OCI-LY3 (cell line): Measurements from ENCODE around the gene OTOA.
"Not testable (repeated sequence)": the region's sequence is repeated elsewhere in the genome, so short reads cannot be mapped to it uniquely, and the experiment has no call there.

Experiments
- H2AFZ ChIP-seq: fragments of 200-600, 300-600 bp; shearing (Covaris generic); 2 replicates; pipeline ENCODE4 v1.6.0; 2014; ENCODE audit warnings: antibody characterized with exemption, low read depth, low read length
- H3K27ac ChIP-seq: fragments of 200-600, 300-600 bp; sonication (generic); 2 replicates; pipeline ENCODE4 v1.5.1; 2014; ENCODE audit warnings: mild to moderate bottlenecking, low read length, moderate library complexity, mixed read lengths
- H3K27me3 ChIP-seq: fragments of 200-600, 300-600 bp; sonication (generic); 2 replicates; pipeline ENCODE4 v1.6.1; 2014; ENCODE audit warnings: low read depth, low read length, mixed read lengths
- H3K36me3 ChIP-seq: fragments of 200-600, 300-600 bp; sonication (generic); replicated peaks from 2 replicates; pipeline ENCODE3; 2014; ENCODE audit warnings: low read depth, low read length, mixed read lengths
- H3K4me1 ChIP-seq: fragments of 300-600, 200-600 bp; sonication (generic); 2 replicates; pipeline ENCODE4 v1.6.1; 2014; ENCODE audit warnings: low read length, mixed read lengths
- H3K4me2 ChIP-seq: fragments of 200-600, 300-600 bp; sonication (generic); 2 replicates; pipeline ENCODE4 v1.6.1; 2014; ENCODE audit warnings: low read length, mixed read lengths
- H3K4me3 ChIP-seq: fragments of 300-600, 200-600 bp; sonication (generic); 2 replicates; pipeline ENCODE4 v1.5.1; 2014; ENCODE audit warnings: antibody characterized with exemption, mild to moderate bottlenecking, low read length, moderate library complexity
- H3K79me2 ChIP-seq: fragments of 300-600, 200-600 bp; shearing (Covaris generic); 2 replicates; pipeline ENCODE4 v1.6.1; 2014; ENCODE audit warnings: mild to moderate bottlenecking, low read length, mixed read lengths
- H3K9ac ChIP-seq: fragments of 300-600, 200-600 bp; shearing (Covaris generic); 2 replicates; pipeline ENCODE4 v1.6.0; 2014; ENCODE audit warnings: mild to moderate bottlenecking, low read length, moderate library complexity
- H3K9me3 ChIP-seq: fragments of 200-600, 300-600 bp; shearing (Covaris generic); 2 replicates; pipeline ENCODE4 v1.6.1; 2014; ENCODE audit warnings: low read length, mixed read lengths; ENCODE audit not compliant: insufficient read depth
- H4K20me1 ChIP-seq: fragments of 200-600, 300-600 bp; sonication (generic); 2 replicates; pipeline ENCODE4 v1.6.1; 2016; ENCODE audit warnings: low read length, mixed read lengths; ENCODE audit not compliant: insufficient read depth
- CTCF ChIP-seq: fragments of 200-600, 300-600 bp; sonication (generic); IDR thresholded peaks from 2 replicates; pipeline ENCODE4 v1.5.1; 2014; ENCODE audit warnings: antibody characterized with exemption, low read length, low read depth
- EZH2phosphoT487 ChIP-seq: fragments of 200-600 bp; shearing (Covaris generic); IDR thresholded peaks from 2 replicates; pipeline ENCODE4 v1.6.1; 2018; ENCODE audit warnings: antibody characterized with exemption, mixed run types, low read depth

OTOA gene

GRCh38 chr16:21683184-21683583, 19.4 kb downstream of the OTOA start:
- Histone ChIP-seq H4K20me1 (no peaks in the 10 kb centered on the region), H3K27me3 (peaks cover 12% of the 10 kb centered on the region; the same call in 1 of the 2 replicates), H3K36me3 (no peaks in the 10 kb centered on the region), H3K4me1 (no peaks in the 10 kb centered on the region), H2AFZ (no peak overlapping the region), H3K4me2 (no peak overlapping the region), H3K79me2 (no peaks in the 10 kb centered on the region), H3K4me3 (no peak overlapping the region), H3K27ac (no peak overlapping the region), H3K9ac (no peak overlapping the region), H3K9me3 (no peaks in the 10 kb centered on the region)
- TF ChIP-seq CTCF = no peak
- TF ChIP-seq EZH2phosphoT487 = no peak

- H4K20me1 ChIP-seq = no peaks in the 10 kb centered on the region
- H3K9ac ChIP-seq = no peak overlapping the region
- peak; percentile 68 for TF ChIP-seq CTCF
- no peak for TF ChIP-seq EZH2phosphoT487
- H3K27ac ChIP-seq = no peak overlapping the region
- no peak overlapping the region for H3K4me3 ChIP-seq
- H2AFZ ChIP-seq = no peak overlapping the region
- H3K36me3 ChIP-seq = no peaks in the 10 kb centered on the region
- no peaks in the 10 kb centered on the region for H3K4me1 ChIP-seq
- H3K79me2 ChIP-seq = no peaks in the 10 kb centered on the region
- H3K4me2 ChIP-seq = no peak overlapping the region
- peaks cover 12% of the 10 kb centered on the region; the same call in 1 of the 2 replicates for H3K27me3 ChIP-seq
- H3K9me3 ChIP-seq = no peaks in the 10 kb centered on the region
Observed at GRCh38 chr16:21684199-21684598, 20.4 kb downstream of the OTOA start.

- peaks cover 12% of the 10 kb centered on the region; the same call in 1 of the 2 replicates for H3K27me3 ChIP-seq
- no peaks in the 10 kb centered on the region for H3K4me1 ChIP-seq
- TF ChIP-seq CTCF = no peak
- TF ChIP-seq EZH2phosphoT487 = no peak
- H3K9ac ChIP-seq = no peak overlapping the region
- no peak overlapping the region for H3K4me3 ChIP-seq
- H3K4me2 ChIP-seq = no peak overlapping the region
- no peak overlapping the region for H3K27ac ChIP-seq
- H3K9me3 ChIP-seq = no peaks in the 10 kb centered on the region
- H3K79me2 ChIP-seq = no peaks in the 10 kb centered on the region
- no peak overlapping the region for H2AFZ ChIP-seq
- no peaks in the 10 kb centered on the region for H3K36me3 ChIP-seq
- no peaks in the 10 kb centered on the region for H4K20me1 ChIP-seq
Observed at GRCh38 chr16:21685034-21685455, 21.3 kb downstream of the OTOA start.

- no peaks in the 10 kb centered on the region for H3K36me3 ChIP-seq
- H3K9ac ChIP-seq = no peak overlapping the region
- no peaks in the 10 kb centered on the region for H3K9me3 ChIP-seq
- no peak overlapping the region for H3K27ac ChIP-seq
- H3K79me2 ChIP-seq = no peaks in the 10 kb centered on the region
- H3K27me3 ChIP-seq = peaks cover 6% of the 10 kb centered on the region; the same call in 1 of the 2 replicates
- H3K4me3 ChIP-seq = no peak overlapping the region
- H3K4me1 ChIP-seq = no peaks in the 10 kb centered on the region
- TF ChIP-seq EZH2phosphoT487 = no peak
- no peak overlapping the region for H3K4me2 ChIP-seq
- no peaks in the 10 kb centered on the region for H4K20me1 ChIP-seq
- no peak overlapping the region for H2AFZ ChIP-seq
Observed at GRCh38 chr16:21689107-21689506, 25.3 kb downstream of the OTOA start.

- not testable (repeated sequence) for H3K4me3 ChIP-seq, H3K4me2 ChIP-seq, H4K20me1 ChIP-seq, H3K4me1 ChIP-seq, H3K36me3 ChIP-seq, H3K79me2 ChIP-seq, H3K9ac ChIP-seq, H3K27ac ChIP-seq, H3K9me3 ChIP-seq, H2AFZ ChIP-seq
- peaks cover 19% of the 10 kb centered on the region for H3K27me3 ChIP-seq
Observed at GRCh38 chr16:21690967-21691366, 27.2 kb downstream of the OTOA start.
